IMR-90 (cell line): ENCODE measurements around the gene MED26.
"Not testable (repeated sequence)": the region's sequence is repeated elsewhere in the genome, so short reads cannot be mapped to it uniquely, and the experiment has no call there.

Experiments
- BHLHE40 ChIP-seq: fragments of 150-350 bp; IDR thresholded peaks from 2 replicates; pipeline ENCODE4 v1.6.1; 2016; ENCODE audit warnings: mild to moderate bottlenecking, low read depth, low read length
- CEBPB ChIP-seq: IDR thresholded peaks from 2 replicates; pipeline ENCODE4 v1.6.1; 2012; ENCODE audit warnings: low read depth, low read length, improper control_type of control experiment
- ELK1 ChIP-seq: fragments of 150-350 bp; IDR thresholded peaks from 2 replicates; pipeline ENCODE4 v1.6.1; 2016; ENCODE audit warnings: low read depth, mild to moderate bottlenecking, low read length, moderate library complexity, borderline replicate concordance
- FOS ChIP-seq: fragments of 150-350 bp; IDR thresholded peaks from 2 replicates; pipeline ENCODE4 v1.6.1; 2016; ENCODE audit warnings: low read depth, low read length
- MAFK ChIP-seq: IDR thresholded peaks from 2 replicates; pipeline ENCODE4 v1.6.1; 2012; ENCODE audit warnings: low read depth, low read length, improper control_type of control experiment
- MXI1 ChIP-seq: IDR thresholded peaks from 2 replicates; pipeline ENCODE4 v1.6.1; 2012; ENCODE audit warnings: low read depth, mild to moderate bottlenecking, low read length, moderate library complexity, borderline replicate concordance
- NFE2L2 ChIP-seq: fragments of 150-350 bp; IDR thresholded peaks from 2 replicates; pipeline ENCODE4 v1.6.1; 2016; ENCODE audit warnings: low read depth, mild to moderate bottlenecking, low read length
- POLR2A ChIP-seq: IDR thresholded peaks from 2 replicates; pipeline ENCODE4 v1.6.1; 2012; ENCODE audit warnings: mild to moderate bottlenecking, low read depth, low read length
- RAD21 ChIP-seq: IDR thresholded peaks from 2 replicates; pipeline ENCODE4 v1.6.1; 2012; ENCODE audit warnings: low read length, improper control_type of control experiment
- SMC3 ChIP-seq: fragments of 150-350 bp; IDR thresholded peaks from 2 replicates; pipeline ENCODE4 v1.6.1; 2016; ENCODE audit warnings: low read depth, mild to moderate bottlenecking, antibody characterized with exemption, low read length, moderate library complexity
- TF ChIP-seq, protein P1 (sequence below): conservative IDR thresholded peaks from 2 replicates; pipeline ENCODE4 v1.5.1; 2012; ENCODE audit warnings: mild to moderate bottlenecking, low read depth, low read length, improper control_type of control experiment

DNA sequence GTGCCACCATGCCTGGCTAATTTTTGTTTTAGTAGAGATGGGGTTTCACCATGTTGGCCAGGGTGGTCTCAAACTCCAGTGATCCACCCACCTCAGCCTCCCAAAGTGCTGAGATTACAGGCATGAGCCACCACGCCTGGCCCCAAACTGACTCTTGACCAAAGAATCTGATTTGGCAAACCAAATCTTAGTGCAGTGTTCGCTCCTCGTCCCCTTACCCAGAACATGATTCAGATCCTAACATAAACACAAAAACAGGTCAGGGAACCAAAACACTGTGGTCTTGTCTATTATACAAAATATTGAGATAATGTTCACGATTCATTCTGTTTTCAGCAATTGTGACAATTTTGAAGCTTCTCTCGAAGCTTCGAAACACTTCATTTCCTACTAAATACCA is 76.1 kb downstream of the MED26 start:
- TF ChIP-seq FOS, POLR2A, NFE2L2, MAFK, SMC3, CEBPB, MXI1, BHLHE40, RAD21, ELK1: not testable (repeated sequence)
- TF ChIP-seq, protein P1, sequence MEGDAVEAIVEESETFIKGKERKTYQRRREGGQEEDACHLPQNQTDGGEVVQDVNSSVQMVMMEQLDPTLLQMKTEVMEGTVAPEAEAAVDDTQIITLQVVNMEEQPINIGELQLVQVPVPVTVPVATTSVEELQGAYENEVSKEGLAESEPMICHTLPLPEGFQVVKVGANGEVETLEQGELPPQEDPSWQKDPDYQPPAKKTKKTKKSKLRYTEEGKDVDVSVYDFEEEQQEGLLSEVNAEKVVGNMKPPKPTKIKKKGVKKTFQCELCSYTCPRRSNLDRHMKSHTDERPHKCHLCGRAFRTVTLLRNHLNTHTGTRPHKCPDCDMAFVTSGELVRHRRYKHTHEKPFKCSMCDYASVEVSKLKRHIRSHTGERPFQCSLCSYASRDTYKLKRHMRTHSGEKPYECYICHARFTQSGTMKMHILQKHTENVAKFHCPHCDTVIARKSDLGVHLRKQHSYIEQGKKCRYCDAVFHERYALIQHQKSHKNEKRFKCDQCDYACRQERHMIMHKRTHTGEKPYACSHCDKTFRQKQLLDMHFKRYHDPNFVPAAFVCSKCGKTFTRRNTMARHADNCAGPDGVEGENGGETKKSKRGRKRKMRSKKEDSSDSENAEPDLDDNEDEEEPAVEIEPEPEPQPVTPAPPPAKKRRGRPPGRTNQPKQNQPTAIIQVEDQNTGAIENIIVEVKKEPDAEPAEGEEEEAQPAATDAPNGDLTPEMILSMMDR = not testable (repeated sequence)
